GM19455 (cell line): Measurements from ENCODE around the gene SYCE3.
"Not testable (repeated sequence)": the region's sequence is repeated elsewhere in the genome, so short reads cannot be mapped to it uniquely, and the experiment has no call there.

Experiments used
- ATAC-seq: cut with Tn5 transposase; IDR thresholded peaks from one replicate; pipeline ENCODE4 v1.9.1; 2021; ENCODE audit not compliant: unreplicated experiment

Gene SYCE3

GRCh38 chr22:50551160-50551752 is 11.5 kb downstream of the SYCE3 start:
- ATAC-seq: no peak

GRCh38 chr22:50550395-50550794 is 12.3 kb downstream of the SYCE3 start:
- no peak for ATAC-seq

- ATAC-seq: no peak
Observed at GRCh38 chr22:50548921-50549790, 13.6 kb downstream of the SYCE3 start.

- ATAC-seq: no peak
Observed at GRCh38 chr22:50548040-50548920, 14.4 kb downstream of the SYCE3 start.

GRCh38 chr22:50547263-50547985 is 15.3 kb downstream of the SYCE3 start:
- ATAC-seq: no peak

- no peak for ATAC-seq
Observed at GRCh38 chr22:50546326-50547262, 16.1 kb downstream of the SYCE3 start.

- ATAC-seq: no peak
Observed at GRCh38 chr22:50545522-50546325, 17.0 kb downstream of the SYCE3 start, which contains the start of gene KLHDC7B. TSS of gene KLHDC7B (plus strand) at chr22:50545899. CDS start at chr22:50546244, 345 bp downstream.

- no peak for ATAC-seq
Observed at GRCh38 chr22:50544746-50545253, 17.9 kb downstream of the SYCE3 start.

- ATAC-seq: no peak
Observed at GRCh38 chr22:50544078-50544745, 18.5 kb downstream of the SYCE3 start.

- ATAC-seq: no peak
Observed at GRCh38 chr22:50542416-50542927, 20.2 kb downstream of the SYCE3 start.

GRCh38 chr22:50541667-50542026 is 21.1 kb downstream of the SYCE3 start:
- ATAC-seq: not testable (repeated sequence)

GRCh38 chr22:50540381-50540780 is 22.3 kb downstream of the SYCE3 start:
- ATAC-seq: no peak

GRCh38 chr22:50537765-50538164 is 25.0 kb downstream of the SYCE3 start:
- no peak for ATAC-seq

- no peak for ATAC-seq
Observed at GRCh38 chr22:50536226-50536625, 26.5 kb downstream of the SYCE3 start.

GRCh38 chr22:50535113-50535512 is 27.6 kb downstream of the SYCE3 start:
- no peak for ATAC-seq

GRCh38 chr22:50533856-50534711 is 28.6 kb downstream of the SYCE3 start:
- ATAC-seq: not testable (repeated sequence)
